NCI-H2107 treated with DMSO at 0.1 percent for 48 hours (cell line): ENCODE measurements around the gene XIRP2.

Experiments
- DNase-seq: peaks from one replicate; lab custom pipeline; 2025; ENCODE audit not compliant: unreplicated experiment; lab: John Stamatoyannopoulos, UW

XIRP2 gene

DNA sequence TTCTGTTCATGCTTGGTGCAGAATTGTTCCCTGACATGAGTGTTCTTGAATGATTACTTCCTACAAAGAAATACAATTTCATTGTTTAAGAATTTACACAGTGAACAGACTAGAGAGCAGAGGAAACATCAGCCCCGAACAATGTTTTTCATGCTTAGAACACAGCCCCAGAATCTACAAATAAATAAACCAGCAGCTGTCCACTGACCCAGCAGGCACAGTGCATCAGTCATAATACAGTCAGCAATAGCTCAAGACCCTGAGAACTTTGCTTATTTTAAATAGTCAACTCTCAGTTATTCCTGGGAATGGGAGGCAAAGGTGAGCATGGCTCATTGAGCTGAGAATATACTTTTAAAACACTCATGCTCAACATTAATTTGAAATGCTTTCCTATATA, 38.4 kb downstream of the XIRP2 start:
- DNase-seq, result no peak

- DNase-seq, result no peak
Observed at GRCh38 chr2:166932032-166932431, 43.8 kb downstream of the XIRP2 start.

DNA sequence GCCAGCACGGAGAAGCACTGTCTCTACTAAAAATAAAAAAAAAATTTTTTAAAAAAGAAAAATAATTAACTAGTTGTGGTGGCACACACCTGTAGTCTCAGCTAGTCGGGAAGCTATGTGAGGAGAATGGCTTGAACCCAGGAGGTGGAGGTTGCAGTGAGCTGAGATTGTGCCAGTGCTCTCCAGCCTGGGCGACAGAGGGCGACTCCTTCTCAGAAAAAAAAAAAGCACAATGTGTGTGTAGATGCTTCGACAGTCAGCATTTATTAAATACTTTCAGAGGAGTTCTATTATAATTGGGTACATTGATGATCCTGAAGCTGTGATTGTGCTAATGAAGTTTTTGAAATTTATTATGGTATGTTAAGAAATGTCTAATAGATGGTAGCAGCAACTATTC, 46.5 kb downstream of the XIRP2 start:
- no peak for DNase-seq

- no peak for DNase-seq
Observed at GRCh38 chr2:166942377-166942776, 54.1 kb downstream of the XIRP2 start.

DNA sequence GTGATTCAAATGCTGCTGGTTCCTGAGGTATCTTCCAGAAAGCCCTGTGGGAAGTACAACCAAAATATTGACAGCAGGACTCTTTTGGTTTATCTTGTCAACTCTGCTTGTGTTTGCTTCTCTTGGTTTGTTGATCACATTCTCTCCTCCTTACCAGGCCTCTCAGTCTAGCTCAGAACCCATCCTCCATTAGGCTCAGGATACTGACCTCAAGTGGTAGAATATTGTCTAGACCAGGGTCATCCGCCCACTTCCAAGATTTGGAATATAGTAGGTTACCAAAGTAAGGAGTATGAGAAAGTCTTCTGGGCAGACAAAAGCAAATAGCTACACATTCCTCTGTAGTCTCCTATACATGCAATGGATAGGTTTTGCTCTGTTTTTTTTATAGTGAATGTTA, 56.6 kb downstream of the XIRP2 start:
- no peak for DNase-seq

- DNase-seq, result no peak
Observed at GRCh38 chr2:166957686-166958085, 69.4 kb downstream of the XIRP2 start.

DNA sequence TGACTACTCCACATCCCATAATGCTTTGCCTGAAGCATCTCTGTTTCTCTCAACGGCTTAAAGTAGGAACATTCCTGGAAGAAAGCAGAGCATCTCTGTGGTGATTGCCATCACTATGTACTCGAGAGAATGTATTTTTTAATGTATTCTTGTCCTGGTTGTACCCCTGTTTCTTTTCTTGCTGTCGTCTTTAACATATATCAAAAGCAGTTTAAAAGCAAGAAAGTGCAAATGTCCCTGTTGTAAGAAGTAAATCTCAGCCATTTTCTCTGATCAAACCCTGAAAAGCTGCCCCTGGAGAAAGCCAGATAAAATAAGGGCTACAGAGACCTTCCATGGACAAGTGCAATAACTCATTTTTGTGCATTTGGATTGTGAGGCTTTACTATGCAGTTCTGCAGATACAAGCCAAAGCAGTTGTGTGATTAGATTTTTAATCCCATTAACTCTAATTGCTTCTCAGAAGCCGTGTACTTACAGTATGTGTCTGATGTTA, 70.8 kb downstream of the XIRP2 start:
- no peak for DNase-seq

GRCh38 chr2:166959556-166959955, 71.3 kb downstream of the XIRP2 start:
- DNase-seq, result no peak

DNA sequence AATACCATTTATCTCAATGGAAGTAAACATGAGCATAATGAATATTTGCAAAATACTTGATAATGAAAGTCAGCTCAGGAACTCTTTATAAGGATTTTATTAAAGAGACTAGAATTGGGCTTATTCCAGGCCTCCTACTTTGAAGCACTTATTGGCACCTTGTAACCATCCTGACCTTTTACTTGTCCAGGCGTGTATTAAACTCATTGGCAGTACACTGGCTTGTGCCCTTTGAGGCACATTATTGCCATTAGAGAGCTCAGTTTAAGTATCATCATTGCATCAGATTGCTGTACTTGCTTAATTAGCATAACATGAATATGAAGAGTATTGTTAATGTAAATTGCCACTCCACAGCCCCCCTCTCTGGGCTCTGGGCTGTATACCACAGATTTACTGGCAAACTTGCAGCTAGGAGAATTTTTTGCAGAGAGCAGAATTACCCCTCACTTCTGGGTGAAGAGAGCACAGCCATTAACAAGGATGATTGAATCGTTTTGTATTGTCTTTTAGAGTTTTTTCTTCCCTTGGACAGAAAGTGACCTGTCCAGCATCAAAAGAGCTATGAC, 72.5 kb downstream of the XIRP2 start:
- no peak for DNase-seq

DNA sequence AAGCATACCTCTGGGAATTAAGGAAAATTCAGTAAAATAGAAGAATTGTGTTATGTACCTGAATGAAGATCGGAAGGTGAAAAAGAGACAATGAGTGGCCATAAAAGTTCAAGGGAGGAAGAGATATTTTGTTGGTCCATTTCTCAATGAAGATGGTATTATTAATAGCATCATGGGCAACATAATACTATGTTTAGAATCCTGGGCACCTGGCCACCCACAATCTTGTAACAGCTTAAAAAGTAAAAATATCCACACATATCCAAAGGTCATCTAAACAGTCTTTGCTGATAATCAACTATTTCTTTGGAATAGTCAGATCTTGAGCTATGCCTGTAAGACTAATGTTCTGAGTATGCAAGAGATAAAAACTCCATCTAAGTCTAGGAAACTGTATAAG, 73.7 kb downstream of the XIRP2 start:
- no peak for DNase-seq

DNA sequence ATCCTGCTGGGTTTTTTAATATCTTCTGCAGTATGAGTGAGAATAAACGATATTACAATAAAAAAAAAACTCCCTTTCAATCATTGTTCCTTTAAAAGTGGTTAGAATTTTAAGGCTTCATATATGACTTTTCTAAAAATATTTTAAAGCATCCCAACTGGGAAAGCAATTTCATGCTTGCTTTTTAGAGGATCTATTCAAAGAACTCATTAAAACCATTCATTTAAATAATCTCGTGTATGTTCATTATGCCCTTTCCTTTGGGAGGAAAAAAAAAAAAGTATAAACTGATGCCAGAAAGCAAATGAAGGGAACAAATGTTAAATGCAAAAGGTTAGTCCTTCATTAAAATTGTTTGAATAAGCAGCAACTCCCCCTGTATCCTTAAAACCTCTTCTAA, 81.2 kb downstream of the XIRP2 start:
- no peak for DNase-seq

DNA sequence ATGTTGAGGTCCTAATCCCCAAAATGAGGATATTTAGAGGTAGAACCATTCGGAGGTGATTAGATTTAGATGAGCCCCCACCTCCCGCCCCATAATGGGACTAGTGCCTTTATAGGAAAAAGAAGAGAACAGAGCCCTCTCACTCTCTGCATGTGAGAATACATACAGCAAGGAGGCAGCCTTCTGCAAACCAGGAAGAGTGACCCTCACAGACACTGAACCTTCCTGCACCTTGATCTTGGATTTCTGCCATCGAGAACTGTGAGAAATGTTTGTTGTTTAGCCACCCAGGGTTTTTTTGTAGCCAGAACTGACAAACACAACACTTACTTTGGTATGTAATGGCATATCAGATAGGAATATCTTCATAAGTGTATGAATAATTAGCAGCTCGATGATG, 83.7 kb downstream of the XIRP2 start:
- no peak for DNase-seq

- no peak for DNase-seq
Observed at GRCh38 chr2:166972418-166972817, 84.1 kb downstream of the XIRP2 start.

DNA sequence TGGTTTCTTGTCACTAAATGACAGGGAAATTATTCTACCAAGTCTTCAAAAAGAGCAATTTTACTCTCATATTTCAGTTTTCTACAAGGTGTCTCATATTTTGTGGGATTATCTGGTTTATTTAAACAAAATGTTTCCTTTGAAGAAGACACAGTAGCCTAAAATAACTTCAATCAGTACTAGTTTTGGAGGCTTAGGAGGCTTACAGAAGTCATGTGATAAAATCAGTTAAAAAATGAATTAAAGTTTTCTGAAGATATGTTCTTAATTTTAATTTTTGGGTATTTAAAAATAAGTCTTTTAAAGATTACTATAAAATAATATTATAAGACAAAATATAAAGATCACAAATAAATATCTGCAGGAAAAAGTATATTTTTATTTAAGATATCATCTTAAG, 95.9 kb downstream of the XIRP2 start:
- DNase-seq, result no peak

DNA sequence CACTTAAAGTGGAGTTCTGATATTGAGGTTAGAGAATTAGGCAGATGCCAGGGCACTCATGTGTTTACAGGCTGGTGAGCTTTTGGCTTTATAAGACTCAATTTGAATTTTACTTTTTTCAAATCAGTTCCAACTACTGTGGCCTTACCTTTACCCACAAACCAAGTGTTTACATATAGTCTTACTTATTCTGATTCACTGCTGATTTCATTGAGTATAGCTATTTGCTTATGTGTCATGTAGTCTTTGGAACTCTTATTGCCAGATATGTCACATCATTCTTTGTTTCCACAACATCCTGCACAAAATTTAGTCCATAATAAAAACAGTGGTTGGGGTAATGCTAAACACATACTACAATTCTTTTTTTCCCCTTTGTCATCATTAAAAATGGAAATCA, 96.5 kb downstream of the XIRP2 start:
- no peak for DNase-seq

DNA sequence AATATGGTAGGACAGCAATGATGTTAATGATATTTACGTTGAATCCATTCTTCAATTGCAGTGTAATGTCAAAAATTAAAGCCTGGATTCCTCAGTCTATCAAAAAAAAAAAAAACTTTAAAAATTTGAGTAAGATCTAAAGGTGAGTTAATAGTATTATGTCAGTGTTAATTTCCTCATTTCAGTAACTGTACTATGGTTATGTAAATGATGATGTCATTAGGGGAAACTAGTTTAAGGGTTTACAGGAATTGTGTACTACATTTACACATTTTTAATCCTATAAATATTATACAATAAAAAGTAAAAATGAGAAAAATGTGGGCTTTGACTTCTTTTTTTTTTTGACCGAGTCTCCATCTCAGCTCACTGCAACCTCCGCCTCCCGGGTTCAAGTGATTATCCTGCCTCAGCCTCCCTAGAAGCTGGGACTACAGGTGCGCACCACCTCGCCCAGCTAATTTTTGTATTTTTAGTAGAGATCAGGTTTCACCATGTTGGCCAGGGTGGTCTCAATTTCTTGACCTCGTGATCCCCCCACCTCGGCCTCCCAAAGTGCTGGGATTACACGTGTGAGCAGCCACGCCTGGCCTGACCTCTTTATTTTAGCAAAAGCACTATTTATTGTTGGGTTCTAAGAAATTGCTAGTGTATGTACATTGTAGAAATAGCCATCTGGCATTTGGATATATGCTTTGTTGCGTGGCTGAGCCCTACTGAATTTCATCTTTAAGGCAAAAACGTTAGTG, 106.5 kb downstream of the XIRP2 start:
- DNase-seq, result no peak

GRCh38 chr2:166996465-166996864, 108.2 kb downstream of the XIRP2 start:
- no peak for DNase-seq

- DNase-seq, result no peak
Observed at GRCh38 chr2:167001165-167001564, 112.9 kb downstream of the XIRP2 start.

DNA sequence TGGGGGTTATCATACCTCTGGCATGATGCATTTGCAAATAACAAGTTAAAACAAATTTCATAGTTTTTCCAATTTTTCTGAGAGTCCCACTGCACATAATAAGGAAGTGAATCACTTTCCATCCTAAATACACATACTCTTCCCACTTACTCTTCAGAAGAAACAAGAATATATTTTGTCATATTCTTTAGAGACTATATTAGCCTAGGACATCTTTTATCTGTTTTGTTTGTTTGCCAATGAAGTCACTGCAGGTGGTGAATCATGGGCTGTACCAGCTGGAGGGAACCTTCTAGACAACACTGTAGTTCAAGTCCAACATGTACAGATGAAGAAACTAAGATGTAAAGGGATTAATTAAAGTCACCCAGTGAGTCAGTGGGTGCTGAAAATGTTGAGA, 116.8 kb downstream of the XIRP2 start:
- DNase-seq, result no peak

DNA sequence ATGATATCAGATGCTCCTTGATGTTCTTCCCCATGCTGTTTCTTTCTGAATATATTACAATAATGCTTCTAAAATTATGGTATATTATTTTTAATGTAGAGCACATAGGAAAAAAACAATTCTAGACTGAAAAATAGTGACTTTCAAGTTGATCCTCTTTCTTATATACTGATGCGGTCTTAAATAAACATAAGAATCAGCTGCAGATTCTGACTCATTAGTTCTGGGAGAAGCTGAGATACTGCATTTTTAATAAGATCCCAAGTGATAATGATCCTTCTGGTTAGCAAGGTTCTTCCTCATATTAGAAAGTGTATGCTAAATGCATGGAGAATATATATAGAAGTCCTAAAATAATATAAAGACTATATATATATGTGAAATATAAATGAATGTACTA, 124.9 kb downstream of the XIRP2 start:
- no peak for DNase-seq

- no peak for DNase-seq
Observed at GRCh38 chr2:167015806-167016205, 127.5 kb downstream of the XIRP2 start.

GRCh38 chr2:167017021-167017420, 128.7 kb downstream of the XIRP2 start:
- DNase-seq, result no peak

DNA sequence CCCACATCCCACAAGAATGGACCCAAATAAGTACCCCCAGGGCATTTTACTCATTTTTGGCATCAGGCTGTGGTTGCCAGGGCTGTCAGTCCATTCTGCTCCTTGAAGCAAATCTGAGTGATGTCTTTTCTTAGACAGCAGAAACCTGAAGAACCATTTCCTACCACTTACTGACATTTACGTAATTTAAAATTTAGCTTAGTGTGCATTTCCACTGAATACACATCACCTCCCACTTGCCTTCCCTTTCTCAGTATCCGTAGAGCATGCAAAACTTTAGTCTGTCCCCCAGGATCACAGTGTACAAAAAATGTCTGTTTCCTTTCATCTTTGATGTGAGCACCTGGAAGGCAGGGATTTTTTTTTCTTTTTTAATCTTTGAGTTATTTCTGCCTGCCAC, 130.3 kb downstream of the XIRP2 start:
- DNase-seq, result no peak
